Sigmoid colon (tissue), 7 donors: ENCODE data around the gene RELA. TPM values are rescaled to one million over a fixed set of nuclear protein-coding genes. Genes with fewer than 3 reads are reported as not detected.

Experiments
- DNase-seq: peaks from one replicate; pipeline ENCODE4 v3.0.0-alpha.2; 2019
- H3K27ac ChIP-seq, 4 donors: fragments of 200-600 bp; sonication (generic); one replicate each; pipeline ENCODE4 v1.5.1; 2016 to 2019; ENCODE audit warnings: mild to moderate bottlenecking in 1 of 4
- H3K27me3 ChIP-seq, 3 donors: fragments of 200-600 bp; sonication (generic); one replicate each; pipeline ENCODE4 v1.5.1; 2019; ENCODE audit warnings: mild to moderate bottlenecking in 1 of 3
- H3K36me3 ChIP-seq, 4 donors: fragments of 200-600 bp; sonication (generic); one replicate each; pipeline ENCODE4 v1.5.1; 2016 to 2019
- H3K4me1 ChIP-seq, 4 donors: fragments of 200-600 bp; sonication (generic); one replicate each; pipeline ENCODE4 v1.5.1; 2017 to 2019
- H3K4me3 ChIP-seq, 4 donors: fragments of 200-600 bp; sonication (generic); one replicate each; pipeline ENCODE4 v1.5.1; 2017 to 2019; ENCODE audit warnings: mild to moderate bottlenecking in 2 of 4, moderate library complexity in 1 of 4
- H3K9me3 ChIP-seq, 4 donors: fragments of 200-600 bp in 3 of 4; sonication (generic) in 3 of 4; one replicate each; pipeline versions ENCODE4 v1.5.1 to v1.6.1; 2013 to 2019
- EP300 ChIP-seq, 4 donors: sonication (generic); formaldehyde crosslinking; IDR thresholded peaks; one replicate each; pipeline ENCODE4 v1.6.1; 2017; ENCODE audit warnings: antibody characterized with exemption in 4 of 4
- POLR2A ChIP-seq, 2 donors: fragments of 450-650 bp; IDR thresholded peaks; one replicate each; pipeline ENCODE4 v1.6.1; 2016; ENCODE audit warnings: antibody characterized with exemption in 2 of 2, mild to moderate bottlenecking in 2 of 2, moderate library complexity in 2 of 2
- POLR2AphosphoS5 ChIP-seq, 4 donors: sonication (generic); formaldehyde crosslinking; IDR thresholded peaks; one replicate each; pipeline ENCODE4 v1.6.1; 2017; ENCODE audit warnings: antibody characterized with exemption in 4 of 4
- WGBS, 2 donors: extraction: QIAGEN DNeasy Blood & Tissue Kit; methylation state at CpG; one replicate each; pipeline ENCODE4 v1.1.7; 2013; 5-methylcytosine and 5-hydroxymethylcytosine counted together
- intact Hi-C: fragments of 100-400 bp; cut with DNase I; formaldehyde crosslinking; loops from one replicate; pipeline ENCODE4 v1.15.1; 2023
- polyA plus RNA-seq, 3 donors: library from polyadenylated mRNA; stranded (reverse); fragments of 200-250 nt; gene quantifications; one replicate each; pipeline ENCODE4 v1.2.3, GENCODE V29; 2013
- total RNA-seq, 4 donors: library from RNA; depleted of rRNA; stranded (reverse); fragments of >200 nt; gene quantifications; one replicate each; pipeline ENCODE4 v1.1.0, GENCODE V29; 2016
- TF ChIP-seq, protein P1 (sequence below), 4 experiments: fragments of 450-650 bp in 3 of 4; fragments of 200-600 bp in 1 of 4; IDR thresholded peaks; one replicate each; pipeline ENCODE4 v1.5.1; 2016 to 2019; ENCODE audit warnings: antibody characterized with exemption in 4 of 4, mild to moderate bottlenecking in 3 of 4, moderate library complexity in 2 of 4
- donor health status: healthy with polysubstance abuse.
- donor health status: Bipolar disorder and iron deficiency.
- donor health status: healthy.

RELA gene
- total and polyA plus RNA-seq, 7 donors = 33.6 to 62.6 (median 44.8) TPM

DNA sequence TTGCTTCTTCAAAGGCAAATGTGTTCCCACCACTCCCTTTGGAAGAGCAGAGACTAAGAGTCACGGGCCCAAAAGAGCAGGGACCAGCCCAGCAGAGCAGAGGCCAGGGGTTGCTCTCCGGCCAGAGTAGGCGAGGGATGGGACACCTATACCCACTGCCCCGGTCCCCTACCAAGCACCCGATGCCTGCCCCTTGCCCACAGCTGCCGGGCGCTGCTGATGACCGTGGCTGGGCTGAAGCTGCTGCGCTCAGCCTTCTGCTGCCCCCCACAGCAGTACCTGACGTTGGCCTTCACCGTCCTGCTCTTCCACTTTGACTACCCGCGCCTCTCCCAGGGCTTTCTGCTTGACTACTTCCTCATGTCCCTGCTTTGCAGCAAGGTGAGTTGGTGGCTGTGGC, 35.5 kb downstream of the RELA start:
- Histone ChIP-seq H3K9me3 (no peaks in the 10 kb centered on the region), H3K27ac (no peak overlapping the region), H3K4me1 (peaks cover 0 to 5% (median 2%) of the 10 kb centered on the region in 4 donors), H3K4me3 (no peak overlapping the region), H3K27me3 (no peaks in the 10 kb centered on the region), H3K36me3 (peaks cover 38 to 98% (median 76%) of the 10 kb centered on the region in 4 donors)
- no peak for DNase-seq
- TF ChIP-seq, protein P1, sequence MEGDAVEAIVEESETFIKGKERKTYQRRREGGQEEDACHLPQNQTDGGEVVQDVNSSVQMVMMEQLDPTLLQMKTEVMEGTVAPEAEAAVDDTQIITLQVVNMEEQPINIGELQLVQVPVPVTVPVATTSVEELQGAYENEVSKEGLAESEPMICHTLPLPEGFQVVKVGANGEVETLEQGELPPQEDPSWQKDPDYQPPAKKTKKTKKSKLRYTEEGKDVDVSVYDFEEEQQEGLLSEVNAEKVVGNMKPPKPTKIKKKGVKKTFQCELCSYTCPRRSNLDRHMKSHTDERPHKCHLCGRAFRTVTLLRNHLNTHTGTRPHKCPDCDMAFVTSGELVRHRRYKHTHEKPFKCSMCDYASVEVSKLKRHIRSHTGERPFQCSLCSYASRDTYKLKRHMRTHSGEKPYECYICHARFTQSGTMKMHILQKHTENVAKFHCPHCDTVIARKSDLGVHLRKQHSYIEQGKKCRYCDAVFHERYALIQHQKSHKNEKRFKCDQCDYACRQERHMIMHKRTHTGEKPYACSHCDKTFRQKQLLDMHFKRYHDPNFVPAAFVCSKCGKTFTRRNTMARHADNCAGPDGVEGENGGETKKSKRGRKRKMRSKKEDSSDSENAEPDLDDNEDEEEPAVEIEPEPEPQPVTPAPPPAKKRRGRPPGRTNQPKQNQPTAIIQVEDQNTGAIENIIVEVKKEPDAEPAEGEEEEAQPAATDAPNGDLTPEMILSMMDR (IDR thresholded peaks at IDR 0.05) = no peak
- TF ChIP-seq EP300 (IDR thresholded peaks at IDR 0.05) (no peak), POLR2A (IDR thresholded peaks at IDR 0.05) (no peak), POLR2AphosphoS5 (IDR thresholded peaks at IDR 0.05) (no peak)
- 95% methylated on average over 13 of the region's 13 CpGs for WGBS, 2 donors
- intact Hi-C loops = loop anchor here (5.0 to 10.0 kb wide), 2 partner anchors 80 to 188 kb away; no protein-coding TSS in a partner anchor

DNA sequence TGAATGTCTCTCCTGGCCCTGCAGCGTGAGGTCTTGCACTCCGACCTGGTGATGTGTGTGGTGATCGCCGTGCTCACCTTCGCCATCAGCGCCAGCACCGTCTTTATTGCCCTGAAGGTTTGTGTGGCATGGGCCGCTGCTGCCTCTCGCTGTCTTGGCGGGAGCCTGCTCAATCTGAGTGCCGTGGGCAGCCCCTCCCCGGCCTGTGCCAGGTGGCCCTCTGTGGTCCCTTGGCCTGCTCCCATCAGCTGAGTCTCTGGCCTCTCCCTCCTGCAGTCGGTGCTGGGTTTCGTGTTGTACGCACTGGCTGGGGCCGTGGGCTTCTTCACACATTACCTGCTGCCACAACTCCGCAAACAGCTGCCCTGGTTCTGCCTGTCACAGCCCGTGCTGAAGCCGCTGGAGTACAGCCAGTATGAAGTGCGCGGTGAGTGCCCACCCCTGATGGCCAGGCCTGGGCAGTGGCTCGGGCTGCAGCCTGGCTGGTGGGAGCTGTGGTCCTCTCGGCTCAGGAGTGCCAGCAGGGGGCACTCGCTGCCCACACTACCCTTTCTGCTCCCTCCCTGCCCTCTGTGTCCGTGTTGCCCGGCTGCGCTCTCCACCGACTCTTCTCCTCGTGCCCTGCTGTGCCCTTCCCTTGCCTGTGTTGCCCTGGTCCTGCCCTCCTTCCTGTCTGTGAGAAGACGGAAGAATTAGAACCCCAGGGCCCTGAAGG, 36.9 kb downstream of the RELA start:
- 58 to 73% methylated on average over 30 of the region's 30 CpGs for WGBS, 2 donors
- TF ChIP-seq POLR2A (IDR thresholded peaks at IDR 0.05) (no peak), POLR2AphosphoS5 (IDR thresholded peaks at IDR 0.05) (no peak), EP300 (IDR thresholded peaks at IDR 0.05) (no peak)
- TF ChIP-seq, protein P1 (IDR thresholded peaks at IDR 0.05) = peak; percentile 25 to 58 (median 56)
- Histone ChIP-seq H3K36me3 (peaks cover 43 to 99% (median 73%) of the 10 kb centered on the region in 4 donors), H3K9me3 (no peaks in the 10 kb centered on the region), H3K27me3 (no peaks in the 10 kb centered on the region), H3K4me1 (peaks cover 0 to 5% (median 2%) of the 10 kb centered on the region in 4 donors), H3K4me3 (no peak overlapping the region), H3K27ac (no peak overlapping the region)
- intact Hi-C loops = loop anchor here (5.0 to 10.0 kb wide), 2 partner anchors 82 to 189 kb away; no protein-coding TSS in a partner anchor
- no peak for DNase-seq

DNA sequence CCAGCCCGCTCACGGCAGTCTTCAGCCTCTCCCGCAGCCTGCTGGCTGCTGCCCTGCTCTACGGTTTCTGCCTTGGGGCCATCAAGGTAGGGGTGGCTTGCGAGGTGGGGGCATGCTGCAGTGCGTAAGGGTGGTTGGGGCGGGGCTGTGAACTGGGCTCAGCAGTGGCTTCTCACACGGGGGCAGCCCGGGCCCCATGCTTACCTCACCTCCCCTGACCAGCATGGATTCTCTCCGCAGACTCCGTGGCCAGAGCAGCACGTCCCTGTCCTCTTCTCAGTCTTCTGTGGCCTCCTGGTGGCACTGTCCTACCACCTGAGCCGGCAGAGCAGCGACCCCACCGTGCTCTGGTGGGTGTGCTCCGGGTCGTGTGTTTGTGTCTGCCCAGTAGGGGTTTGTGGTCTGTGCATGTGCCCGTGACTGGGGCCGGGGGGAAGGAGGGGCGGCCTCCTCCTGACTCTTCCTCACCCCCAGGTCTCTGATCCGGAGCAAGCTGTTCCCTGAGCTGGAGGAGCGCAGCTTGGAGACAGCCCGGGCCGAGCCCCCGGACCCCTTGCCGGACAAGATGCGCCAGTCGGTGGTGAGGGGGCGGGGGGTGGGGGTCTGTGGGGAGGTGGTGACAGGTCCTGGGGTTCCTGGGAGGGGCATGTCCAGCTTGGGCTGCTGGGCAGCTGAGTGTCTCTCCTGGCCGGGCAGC, 37.6 kb downstream of the RELA start:
- WGBS, 2 donors = 86 to 87% methylated on average over 30 of the region's 30 CpGs
- Histone ChIP-seq H3K36me3 (peaks cover 39 to 99% (median 72%) of the 10 kb centered on the region in 4 donors), H3K4me3 (no peak overlapping the region), H3K4me1 (peaks cover 0 to 5% (median 2%) of the 10 kb centered on the region in 4 donors), H3K27me3 (no peaks in the 10 kb centered on the region), H3K27ac (no peak overlapping the region), H3K9me3 (no peaks in the 10 kb centered on the region)
- TF ChIP-seq POLR2A (IDR thresholded peaks at IDR 0.05) (no peak), EP300 (IDR thresholded peaks at IDR 0.05) (no peak), POLR2AphosphoS5 (IDR thresholded peaks at IDR 0.05) (no peak)
- TF ChIP-seq, protein P1 (IDR thresholded peaks at IDR 0.05) = no peak
- intact Hi-C loops = loop anchor here (5.0 to 10.0 kb wide), 2 partner anchors 82 to 190 kb away; no protein-coding TSS in a partner anchor
- DNase-seq = no peak

DNA sequence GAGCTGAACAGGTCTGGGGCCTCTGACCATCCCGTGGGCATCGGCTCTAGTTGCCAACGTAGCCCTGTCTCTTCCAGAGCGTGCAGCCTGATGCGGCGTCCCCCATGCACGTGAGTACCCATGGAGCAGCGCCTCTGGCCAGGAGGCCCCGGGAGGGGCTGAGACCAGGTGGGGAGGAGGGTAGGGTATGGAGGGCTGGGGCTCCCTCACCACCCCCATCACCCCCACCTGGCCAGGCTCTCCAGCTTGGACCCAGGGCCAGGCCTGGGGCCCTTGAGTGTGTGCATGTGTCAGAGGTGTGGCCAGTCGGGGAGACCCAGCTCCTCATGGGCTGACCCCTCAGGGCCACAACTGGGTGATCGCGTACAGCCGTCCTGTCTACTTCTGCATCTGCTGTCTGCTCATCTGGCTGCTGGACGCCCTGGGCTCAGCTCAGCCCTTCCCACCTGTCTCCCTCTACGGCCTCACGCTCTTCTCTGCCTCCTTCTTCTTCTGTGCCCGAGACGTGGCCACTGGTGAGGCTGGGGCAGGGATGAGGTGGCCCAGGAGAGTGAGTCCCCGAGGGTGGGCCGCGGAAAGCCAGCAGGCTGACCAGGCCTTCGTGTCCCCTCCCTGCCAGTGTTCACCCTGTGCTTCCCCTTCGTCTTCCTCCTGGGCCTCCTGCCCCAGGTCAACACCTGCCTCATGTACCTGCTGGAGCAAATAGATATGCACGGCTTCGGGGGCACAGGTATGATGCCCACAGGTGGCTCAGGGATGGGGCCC, 38.7 kb downstream of the RELA start:
- no peak overlapping the region for H3K27ac ChIP-seq
- H3K27me3 ChIP-seq = no peaks in the 10 kb centered on the region
- H3K4me1 ChIP-seq = peaks cover 0 to 5% (median 2%) of the 10 kb centered on the region in 4 donors
- WGBS, 2 donors = 93 to 95% methylated on average over 25 of the region's 25 CpGs
- intact Hi-C loops = loop anchor here (10.0 kb wide), 1 partner anchor 191 kb away; no protein-coding TSS in a partner anchor
- DNase-seq = no peak
- H3K4me3 ChIP-seq = no peak overlapping the region
- TF ChIP-seq, protein P1 (IDR thresholded peaks at IDR 0.05) = no peak
- no peak for TF ChIP-seq POLR2AphosphoS5 (IDR thresholded peaks at IDR 0.05)
- no peak for TF ChIP-seq EP300 (IDR thresholded peaks at IDR 0.05)
- no peak for TF ChIP-seq POLR2A (IDR thresholded peaks at IDR 0.05)
- H3K36me3 ChIP-seq = peaks cover 40 to 99% (median 72%) of the 10 kb centered on the region in 4 donors
- H3K9me3 ChIP-seq = no peaks in the 10 kb centered on the region
